Natural killer cell treated with Interleukin-12 subunit alpha and Interleukin-12 subunit beta and Interleukin-15 and Interleukin-18, amount 100 ng/mL, for 72 hours (primary cell): ENCODE measurements around the gene CES2. TPM values are rescaled to one million over a fixed set of nuclear protein-coding genes. Genes with fewer than 3 reads are reported as not detected.
A peak's percentile ranks its signal among the peaks of the same experiment; 100 is the strongest.
"Not testable (repeated sequence)": the region's sequence is repeated elsewhere in the genome, so short reads cannot be mapped to it uniquely, and the experiment has no call there.

Experiments used
- ATAC-seq, 2 donors: fragments of 150-1000 bp; cut with Tn5 transposase in 1 of 2; sonication (Bioruptor Pico), chemical (Tn5 transposase) in 1 of 2; 2 replicates each; pipeline ENCODE4 v1.10.0; 2021
- DNase-seq: peaks from one replicate; pipeline ENCODE4 v3.0.0; 2022; ENCODE audit warnings: low spot score
- H3K27ac Mint-ChIP-seq, 2 donors: 1 replicate in 1 of 2; 2 replicates in 1 of 2; pipeline ENCODE4 v1.8.0; 2022; ENCODE audit warnings: mixed read lengths in 2 of 2, mild to moderate bottlenecking in 1 of 2, moderate library complexity in 1 of 2
- H3K27me3 Mint-ChIP-seq, 2 donors: 1 replicate in 1 of 2; 2 replicates in 1 of 2; pipeline ENCODE4 v1.8.0; 2022; ENCODE audit warnings: mixed read lengths in 2 of 2
- H3K36me3 Mint-ChIP-seq: one replicate; pipeline ENCODE4 v1.8.0; 2022; ENCODE audit warnings: mixed read lengths
- H3K4me1 Mint-ChIP-seq, 2 donors: 1 replicate in 1 of 2; 2 replicates in 1 of 2; pipeline ENCODE4 v1.8.0; 2022; ENCODE audit warnings: low read depth in 2 of 2, mixed read lengths in 2 of 2, mild to moderate bottlenecking in 1 of 2
- H3K4me3 Mint-ChIP-seq: one replicate; pipeline ENCODE4 v1.8.0; 2022; ENCODE audit warnings: mixed read lengths
- H3K9me3 Mint-ChIP-seq: 2 replicates; pipeline ENCODE4 v1.8.0; 2022; ENCODE audit warnings: mixed read lengths
- total RNA-seq, 2 donors: library from RNA; stranded (reverse); gene quantifications; one replicate each; pipeline ENCODE4 v1.2.3, GENCODE V29; 2022

CES2 gene
- total RNA-seq, 2 donors from 2014 or later, result 27.7 to 36.7 TPM

DNA sequence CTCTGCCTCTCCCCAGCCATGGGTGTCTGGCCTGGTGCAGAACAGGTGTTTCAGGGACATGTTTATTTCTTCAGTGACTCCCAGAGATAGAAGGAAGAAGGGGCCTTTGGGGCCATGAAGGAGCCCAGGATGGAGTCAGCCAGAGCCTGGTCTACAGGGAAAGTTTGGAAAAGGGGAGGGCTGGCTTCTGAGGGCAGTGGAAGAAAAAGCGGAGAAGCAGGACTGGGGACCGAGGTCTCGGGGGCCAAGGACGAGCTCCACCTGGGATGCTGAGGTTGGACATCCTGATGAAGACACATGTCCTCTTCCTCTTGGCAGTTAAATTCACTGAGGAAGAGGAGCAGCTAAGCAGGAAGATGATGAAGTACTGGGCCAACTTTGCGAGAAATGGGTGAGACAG is 7.7 kb downstream of the CES2 start:
- peaks cover 8 to 9% of the 10 kb centered on the region in 2 donors for H3K4me1 Mint-ChIP-seq
- H3K4me3 Mint-ChIP-seq, result no peak overlapping the region
- no peaks in the 10 kb centered on the region for H3K36me3 Mint-ChIP-seq
- H3K27me3 Mint-ChIP-seq, result no peaks in the 10 kb centered on the region
- ATAC-seq (no peak), DNase-seq (no peak)
- H3K9me3 Mint-ChIP-seq, result no peaks in the 10 kb centered on the region
- no peak overlapping the region for H3K27ac Mint-ChIP-seq

GRCh38 chr16:66943426-66944053 is 8.2 kb downstream of the CES2 start:
- ATAC-seq (no peak), DNase-seq (no peak)
- H3K4me1 Mint-ChIP-seq, result peaks cover 9 to 14% of the 10 kb centered on the region in 2 donors
- no peak overlapping the region for H3K4me3 Mint-ChIP-seq
- H3K27ac Mint-ChIP-seq, result no peak overlapping the region
- H3K36me3 Mint-ChIP-seq, result no peaks in the 10 kb centered on the region
- no peaks in the 10 kb centered on the region for H3K9me3 Mint-ChIP-seq
- H3K27me3 Mint-ChIP-seq, result peaks cover 0 to 3% of the 10 kb centered on the region in 2 donors

GRCh38 chr16:66944054-66944441 is 8.7 kb downstream of the CES2 start:
- Mint-ChIP-seq H3K36me3 (no peaks in the 10 kb centered on the region), H3K4me1 (peaks cover 9 to 17% of the 10 kb centered on the region in 2 donors), H3K27ac (no peak overlapping the region), H3K27me3 (peaks cover 0 to 6% of the 10 kb centered on the region in 2 donors), H3K9me3 (no peaks in the 10 kb centered on the region), H3K4me3 (no peak overlapping the region)
- DNase-seq (no peak), ATAC-seq (no peak)

- not testable (repeated sequence) for H3K4me3 Mint-ChIP-seq, ATAC-seq, H3K9me3 Mint-ChIP-seq, H3K36me3 Mint-ChIP-seq, DNase-seq
- Mint-ChIP-seq H3K27ac (peak overlapping the region in 1 of 2 donors; percentile 53), H3K27me3 (peaks cover 6 to 11% of the 10 kb centered on the region in 2 donors), H3K4me1 (peaks cover 9 to 17% of the 10 kb centered on the region in 2 donors)
Observed at GRCh38 chr16:66944971-66945370, 9.7 kb downstream of the CES2 start.

DNA sequence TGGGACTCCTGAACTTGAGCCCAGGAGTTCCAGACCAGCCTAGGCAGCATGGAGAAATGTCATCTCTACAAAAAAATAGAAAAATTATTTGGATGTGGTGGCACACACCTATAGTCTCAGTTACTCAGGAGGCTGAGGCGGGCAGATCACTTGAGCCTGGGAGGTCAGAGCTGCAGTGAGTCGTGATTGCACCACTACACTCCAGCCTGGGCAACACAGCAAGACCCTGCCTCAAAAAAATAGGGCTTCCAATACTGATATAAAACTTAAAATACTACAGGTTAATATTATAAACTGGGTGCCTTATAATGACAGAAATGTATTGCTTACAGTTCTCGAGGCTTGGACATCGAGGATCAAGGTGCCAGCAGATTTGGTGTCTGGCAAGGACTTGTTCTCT is 10.6 kb downstream of the CES2 start:
- Mint-ChIP-seq H3K27ac (no peak overlapping the region), H3K4me3 (no peak overlapping the region), H3K27me3 (peaks cover 6 to 16% of the 10 kb centered on the region in 2 donors), H3K36me3 (no peaks in the 10 kb centered on the region), H3K9me3 (no peaks in the 10 kb centered on the region), H3K4me1 (peaks cover 13 to 17% of the 10 kb centered on the region in 2 donors)
- ATAC-seq (no peak), DNase-seq (no peak)

GRCh38 chr16:66946541-66946940 is 11.2 kb downstream of the CES2 start:
- DNase-seq (no peak), ATAC-seq (no peak)
- Mint-ChIP-seq H3K27ac (no peak overlapping the region), H3K4me3 (no peak overlapping the region), H3K36me3 (peaks cover 2% of the 10 kb centered on the region), H3K9me3 (no peaks in the 10 kb centered on the region), H3K27me3 (peaks cover 11 to 20% of the 10 kb centered on the region in 2 donors), H3K4me1 (peaks cover 13 to 17% of the 10 kb centered on the region in 2 donors)

DNA sequence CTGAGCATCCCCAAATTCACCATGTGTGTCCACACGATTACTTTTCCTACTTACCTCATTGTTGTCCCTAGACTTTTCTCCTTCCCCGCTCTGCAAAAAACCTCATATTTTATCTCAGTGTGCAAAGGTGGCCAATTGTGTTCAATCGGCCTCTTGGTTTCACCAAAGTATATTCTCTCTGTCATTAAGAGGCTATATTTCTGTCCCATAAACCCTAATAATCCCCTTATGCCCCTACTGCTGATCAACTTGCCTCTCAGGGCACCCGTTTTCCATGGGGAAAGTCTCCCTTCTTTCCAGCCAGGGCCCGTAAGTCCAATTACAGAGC is 11.6 kb downstream of the CES2 start:
- ATAC-seq, result no peak
- Mint-ChIP-seq H3K27ac (no peak overlapping the region), H3K4me3 (no peak overlapping the region), H3K9me3 (no peaks in the 10 kb centered on the region), H3K36me3 (peaks cover 6% of the 10 kb centered on the region), H3K27me3 (peaks cover 15 to 23% of the 10 kb centered on the region in 2 donors), H3K4me1 (peaks cover 13 to 17% of the 10 kb centered on the region in 2 donors)
- no peak for DNase-seq

DNA sequence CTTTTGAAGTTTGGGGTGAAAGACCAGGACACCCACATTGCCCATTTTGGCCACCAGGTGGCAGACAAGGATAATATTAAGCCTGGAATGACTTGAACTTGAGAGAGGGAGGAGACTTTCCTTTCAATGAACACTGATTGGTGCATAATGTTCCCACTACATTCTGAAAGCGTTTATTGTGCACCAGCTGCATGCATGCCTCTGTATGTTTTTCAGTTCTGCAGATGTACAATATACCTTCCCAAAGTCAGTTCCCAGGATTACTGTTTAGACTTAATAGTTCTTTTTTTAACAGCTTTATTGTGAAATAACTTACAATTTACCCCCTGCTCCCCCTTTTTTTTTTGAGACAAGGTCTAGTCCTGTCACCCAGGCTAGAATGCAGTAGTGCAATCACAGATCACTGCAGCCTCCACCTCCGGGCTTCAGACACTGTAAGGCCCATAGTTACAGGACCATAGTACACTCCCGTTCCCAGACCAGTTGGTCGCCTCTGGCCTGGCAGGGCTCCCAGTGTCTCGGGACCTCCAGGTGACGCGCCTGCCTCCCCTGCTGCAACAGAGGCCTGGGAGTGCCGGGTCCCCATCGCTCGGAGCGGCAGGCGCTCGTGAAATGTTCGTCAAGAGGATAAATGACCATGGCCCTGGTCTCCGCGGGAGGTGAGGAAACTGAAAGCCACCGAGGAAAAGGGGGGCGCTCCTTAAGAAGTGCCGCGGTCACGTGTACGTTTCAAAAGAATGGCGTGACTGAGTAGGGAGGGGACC is 12.2 kb downstream of the CES2 start:
- H3K4me3 Mint-ChIP-seq, result peak overlapping the region; percentile 84
- peaks cover 6% of the 10 kb centered on the region for H3K36me3 Mint-ChIP-seq
- peak; percentile 83 to 86 for ATAC-seq
- peak; percentile 85 for DNase-seq
- peaks cover 13 to 17% of the 10 kb centered on the region in 2 donors for H3K4me1 Mint-ChIP-seq
- H3K9me3 Mint-ChIP-seq, result no peaks in the 10 kb centered on the region
- no peak overlapping the region for H3K27ac Mint-ChIP-seq
- peaks cover 16 to 23% of the 10 kb centered on the region in 2 donors for H3K27me3 Mint-ChIP-seq

DNA sequence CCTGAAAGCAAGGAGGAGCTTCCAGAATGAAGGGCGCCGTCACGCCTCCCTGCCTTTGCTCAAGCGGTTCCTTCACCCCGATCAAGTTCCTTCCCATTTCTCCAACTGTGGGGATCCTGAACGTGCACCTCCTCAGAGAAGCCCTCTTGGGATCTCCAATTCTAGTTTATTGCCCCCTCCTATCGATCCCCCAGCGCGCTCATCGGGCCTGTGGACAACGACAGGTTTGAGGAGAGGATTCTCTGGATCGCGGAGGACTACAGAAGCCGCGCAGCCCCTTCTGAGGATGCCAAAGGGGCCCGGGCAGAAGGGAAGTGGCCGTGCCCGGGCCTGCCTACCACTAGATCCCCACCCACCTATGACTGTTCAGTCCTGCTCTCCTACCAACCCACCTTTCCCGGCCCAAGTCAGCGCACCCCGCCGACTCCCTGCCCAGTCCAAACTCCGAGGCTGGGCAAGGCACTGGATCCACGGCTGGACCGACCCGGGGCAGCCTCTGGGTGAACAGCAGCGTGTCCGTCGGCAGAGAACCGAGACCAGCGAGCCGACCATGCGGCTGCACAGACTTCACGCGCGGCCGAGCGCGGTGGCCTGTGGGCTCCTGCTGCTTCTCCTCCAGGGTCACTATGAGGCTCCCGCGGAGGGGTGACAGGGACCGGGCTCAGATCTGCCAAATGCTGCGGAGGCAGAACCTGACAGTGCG is 13.0 kb downstream of the CES2 start:
- ATAC-seq (peak in 1 of 2 donors; percentile 40), DNase-seq (no peak)
- Mint-ChIP-seq H3K36me3 (peaks cover 6% of the 10 kb centered on the region), H3K27ac (no peak overlapping the region), H3K27me3 (peaks cover 16 to 26% of the 10 kb centered on the region in 2 donors), H3K4me3 (peak overlapping the region; percentile 84), H3K9me3 (no peaks in the 10 kb centered on the region), H3K4me1 (peaks cover 13 to 17% of the 10 kb centered on the region in 2 donors)

- no peak overlapping the region for H3K27ac Mint-ChIP-seq
- ATAC-seq, result no peak
Observed at GRCh38 chr16:66948837-66949225, 13.5 kb downstream of the CES2 start.

DNA sequence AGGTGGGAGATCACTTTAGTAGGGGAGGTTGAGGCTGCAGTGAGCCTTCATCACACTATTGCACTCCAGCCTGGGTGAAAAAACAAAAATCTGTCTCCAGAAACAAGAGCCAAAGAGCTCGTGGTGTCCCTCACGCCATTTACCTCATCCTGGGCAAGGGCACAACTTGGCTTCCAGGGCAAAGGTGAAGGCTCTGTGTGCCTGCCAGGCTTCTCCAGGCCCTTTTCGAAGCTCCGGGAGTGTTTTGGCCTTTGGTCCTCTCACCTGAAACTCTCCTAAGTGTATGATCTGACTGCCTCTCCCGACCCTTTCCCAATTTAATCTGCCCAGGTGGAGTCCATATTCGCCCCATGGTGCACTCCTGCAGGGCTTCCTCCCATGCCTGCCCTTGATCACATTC is 14.2 kb downstream of the CES2 start:
- Mint-ChIP-seq H3K4me1 (peaks cover 18 to 20% of the 10 kb centered on the region in 2 donors), H3K36me3 (peaks cover 10% of the 10 kb centered on the region), H3K27me3 (peaks cover 23 to 30% of the 10 kb centered on the region in 2 donors), H3K27ac (no peak overlapping the region), H3K4me3 (no peak overlapping the region), H3K9me3 (no peaks in the 10 kb centered on the region)
- ATAC-seq, result no peak
- no peak for DNase-seq

More at GRCh38 chr16:66948837-66949225, 13.5 kb downstream of the CES2 start:
- peaks cover 8% of the 10 kb centered on the region for H3K36me3 Mint-ChIP-seq
- no peak for DNase-seq
- peak overlapping the region; percentile 84 for H3K4me3 Mint-ChIP-seq
- peaks cover 14 to 17% of the 10 kb centered on the region in 2 donors for H3K4me1 Mint-ChIP-seq
- H3K9me3 Mint-ChIP-seq, result no peaks in the 10 kb centered on the region
- peaks cover 19 to 27% of the 10 kb centered on the region in 2 donors for H3K27me3 Mint-ChIP-seq

DNA sequence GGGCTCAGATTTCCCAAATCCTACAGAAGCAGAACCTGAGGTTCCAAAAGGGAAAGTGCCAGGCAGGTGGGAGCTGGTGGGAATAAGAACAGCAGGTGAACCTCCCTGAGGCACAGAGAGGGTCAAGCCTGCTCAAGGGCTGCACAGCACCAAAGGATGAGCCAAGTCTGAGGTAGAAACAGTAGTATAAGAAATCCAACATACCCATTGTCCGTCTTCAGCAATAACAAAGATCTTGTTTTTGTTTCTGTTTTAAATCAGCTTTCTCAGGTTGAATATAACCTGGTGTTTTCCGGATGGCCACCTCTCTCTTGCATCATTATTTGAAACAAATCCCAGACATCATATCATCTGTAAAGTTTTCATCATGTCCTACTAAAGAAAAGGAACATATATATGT is 15.1 kb downstream of the CES2 start:
- DNase-seq (no peak), ATAC-seq (no peak)
- Mint-ChIP-seq H3K4me3 (no peak overlapping the region), H3K27ac (no peak overlapping the region), H3K4me1 (peaks cover 18 to 20% of the 10 kb centered on the region in 2 donors), H3K36me3 (peaks cover 10% of the 10 kb centered on the region), H3K27me3 (peaks cover 23 to 33% of the 10 kb centered on the region in 2 donors), H3K9me3 (no peaks in the 10 kb centered on the region)

DNA sequence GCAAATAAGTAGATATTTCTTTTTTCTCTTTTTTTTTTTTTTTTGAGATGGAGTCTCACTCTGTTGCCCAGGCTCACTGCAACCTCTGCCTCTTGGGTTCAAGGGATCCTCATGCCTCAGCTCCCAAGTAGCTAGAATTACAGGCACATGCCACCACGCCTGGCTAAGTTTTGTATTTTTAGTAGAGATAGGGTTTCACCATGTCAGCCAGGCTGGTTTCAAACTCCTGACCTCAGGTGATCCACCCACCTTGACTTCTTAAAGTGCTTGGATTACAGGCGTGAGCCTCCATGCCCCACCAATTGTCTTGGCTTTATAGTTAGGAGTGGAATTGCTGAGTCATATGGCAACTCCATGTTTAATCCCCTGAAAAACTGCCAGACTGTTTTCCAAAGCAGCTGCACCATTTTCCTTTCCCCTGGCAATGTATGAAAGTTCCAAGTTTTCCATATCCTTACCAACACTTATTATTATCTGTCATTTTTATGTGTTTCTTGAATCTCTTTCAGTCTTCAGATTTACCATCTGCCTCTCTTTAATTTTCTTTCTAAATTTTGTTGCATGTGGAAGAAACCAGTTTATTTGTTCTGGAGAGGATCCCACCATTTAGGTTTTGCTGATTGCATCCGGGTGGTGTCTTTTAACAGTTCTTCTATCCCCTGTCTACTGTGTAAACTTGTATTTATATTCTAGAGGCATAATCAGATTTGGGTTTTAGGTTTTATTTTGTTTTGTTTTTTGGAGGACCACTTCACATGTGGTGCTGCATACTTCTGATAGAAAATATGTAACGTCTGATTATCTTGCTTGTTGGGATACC is 15.9 kb downstream of the CES2 start:
- H3K27ac Mint-ChIP-seq, result no peak overlapping the region
- DNase-seq, result no peak
- H3K4me3 Mint-ChIP-seq, result no peak overlapping the region
- no peak for ATAC-seq
- H3K9me3 Mint-ChIP-seq, result no peaks in the 10 kb centered on the region
- H3K27me3 Mint-ChIP-seq, result peaks cover 23 to 33% of the 10 kb centered on the region in 2 donors
- peaks cover 10% of the 10 kb centered on the region for H3K36me3 Mint-ChIP-seq
- H3K4me1 Mint-ChIP-seq, result peaks cover 18 to 20% of the 10 kb centered on the region in 2 donors
